ENCODE data around the gene RAC2. TPM values are rescaled to one million over a fixed set of nuclear protein-coding genes. Genes with fewer than 3 reads are reported as not detected.
A peak's percentile ranks its signal among the peaks of the same experiment; 100 is the strongest.

RAC2 gene
- total and polyA plus RNA-seq, 11 donors: 1.3 to 60.5 (median 3.8) TPM

DNA sequence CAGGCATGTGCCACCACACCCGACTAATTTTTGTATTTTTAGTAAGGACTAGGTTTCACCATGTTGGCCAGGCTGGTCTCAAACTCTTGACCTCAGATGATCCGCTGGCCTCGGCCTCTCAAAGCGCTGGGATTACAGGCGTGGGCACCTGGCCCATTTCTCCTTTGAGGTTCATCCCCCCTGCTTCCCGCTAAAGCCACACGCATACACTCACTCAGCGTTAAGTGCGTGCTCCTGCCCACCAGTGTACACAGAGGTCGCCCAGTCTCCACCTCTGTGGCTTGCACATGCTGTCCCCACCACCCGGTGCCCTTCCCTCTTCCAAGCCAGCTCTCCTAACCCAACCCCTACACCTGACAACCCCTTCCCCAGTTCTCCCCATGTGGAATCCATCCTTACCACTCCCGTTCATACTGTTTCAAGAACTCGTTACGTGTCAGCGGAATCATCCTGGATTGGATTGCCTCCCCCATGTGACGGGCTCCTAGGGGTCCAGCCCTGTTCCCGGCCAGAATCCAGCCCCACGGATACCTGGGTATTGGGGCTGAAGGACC, 22.6 kb upstream of the RAC2 start:
- Histone ChIP-seq H3K27ac (peak overlapping the region in 1 of 12 donors; percentile 94), H3K4me3 (peak overlapping the region in 9 of 12 donors; percentile 25 to 61 (median 44)), H3K9me3 (peaks cover 0 to 17% (median 12%) of the 10 kb centered on the region in 12 donors), H3K36me3 (no peaks in the 10 kb centered on the region), H3K27me3 (peaks cover 0 to 46% (median 5%) of the 10 kb centered on the region in 9 donors), H3K4me1 (peaks cover 0 to 49% (median 0%) of the 10 kb centered on the region in 12 donors)
- peak in 3 of 4 donors; percentile 11 to 21 (median 16) for ATAC-seq
- no peak for TF ChIP-seq POLR2A (IDR thresholded peaks at IDR 0.05)
- TF ChIP-seq, protein P1, sequence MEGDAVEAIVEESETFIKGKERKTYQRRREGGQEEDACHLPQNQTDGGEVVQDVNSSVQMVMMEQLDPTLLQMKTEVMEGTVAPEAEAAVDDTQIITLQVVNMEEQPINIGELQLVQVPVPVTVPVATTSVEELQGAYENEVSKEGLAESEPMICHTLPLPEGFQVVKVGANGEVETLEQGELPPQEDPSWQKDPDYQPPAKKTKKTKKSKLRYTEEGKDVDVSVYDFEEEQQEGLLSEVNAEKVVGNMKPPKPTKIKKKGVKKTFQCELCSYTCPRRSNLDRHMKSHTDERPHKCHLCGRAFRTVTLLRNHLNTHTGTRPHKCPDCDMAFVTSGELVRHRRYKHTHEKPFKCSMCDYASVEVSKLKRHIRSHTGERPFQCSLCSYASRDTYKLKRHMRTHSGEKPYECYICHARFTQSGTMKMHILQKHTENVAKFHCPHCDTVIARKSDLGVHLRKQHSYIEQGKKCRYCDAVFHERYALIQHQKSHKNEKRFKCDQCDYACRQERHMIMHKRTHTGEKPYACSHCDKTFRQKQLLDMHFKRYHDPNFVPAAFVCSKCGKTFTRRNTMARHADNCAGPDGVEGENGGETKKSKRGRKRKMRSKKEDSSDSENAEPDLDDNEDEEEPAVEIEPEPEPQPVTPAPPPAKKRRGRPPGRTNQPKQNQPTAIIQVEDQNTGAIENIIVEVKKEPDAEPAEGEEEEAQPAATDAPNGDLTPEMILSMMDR (IDR thresholded peaks at IDR 0.05): no peak
- 47 to 50% (median 48%) methylated on average over 18 of the region's 18 CpGs for WGBS, 4 donors
- intact Hi-C loops (cut with DNase I): loop anchor here in 2 of 10 donors (5.0 to 10.0 kb wide), 2 partner anchors 102 to 191 kb away; no protein-coding TSS in a partner anchor
- no peak for DNase-seq

DNA sequence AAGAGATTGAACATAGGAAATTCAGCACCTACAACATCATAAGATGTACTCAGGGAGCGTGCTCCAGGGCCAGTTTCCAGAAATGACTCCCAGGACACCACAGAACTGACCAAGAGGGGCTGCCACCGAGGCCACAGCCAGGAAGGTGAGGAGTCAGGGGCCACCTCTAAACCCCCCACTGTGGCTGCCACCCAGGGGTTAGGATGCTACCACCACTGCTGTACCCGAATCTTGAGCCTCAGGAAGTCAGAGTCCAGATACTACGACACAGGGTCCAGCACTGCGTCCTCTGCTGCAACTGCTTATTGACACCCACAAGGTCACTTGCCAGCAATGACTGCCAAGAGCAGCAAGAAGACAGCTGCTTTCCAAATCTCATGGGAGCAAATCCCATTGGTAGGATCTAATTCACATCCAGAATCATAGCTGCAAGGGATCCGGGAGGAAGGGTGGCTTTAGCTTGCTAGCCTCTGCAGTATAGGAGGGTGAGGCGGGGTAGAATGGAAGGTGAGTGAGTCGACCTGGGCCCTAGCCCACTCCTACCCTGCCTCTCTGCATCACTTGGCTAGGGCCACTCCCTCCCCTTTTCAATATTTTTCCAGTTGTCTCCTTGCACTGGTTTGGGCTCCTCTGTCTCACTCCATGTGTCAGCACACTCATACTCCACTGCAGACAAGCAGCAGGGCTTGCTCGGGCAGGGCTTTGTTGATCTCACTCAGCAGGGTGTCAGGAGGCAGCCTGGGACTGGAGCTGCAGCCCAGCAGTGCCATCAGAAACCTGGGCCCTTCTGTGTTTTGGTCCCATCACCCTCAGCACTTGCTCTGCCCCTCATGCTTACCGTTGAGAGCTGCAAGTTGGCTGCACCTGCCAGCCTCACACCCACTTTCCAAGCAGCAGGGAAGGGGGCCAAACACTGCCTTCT, 20.2 kb upstream of the RAC2 start:
- H3K36me3 ChIP-seq: no peaks in the 10 kb centered on the region
- H3K9me3 ChIP-seq: peaks cover 0 to 17% (median 12%) of the 10 kb centered on the region in 12 donors
- ATAC-seq (no peak), DNase-seq (no peak)
- no peak overlapping the region for H3K4me3 ChIP-seq
- 76 to 83% (median 82%) methylated on average over 10 of the region's 10 CpGs for WGBS, 4 donors
- no peak overlapping the region for H3K27ac ChIP-seq
- intact Hi-C loops (cut with DNase I): loop anchor here in 5 of 10 donors (2.0 to 10.0 kb wide), 4 partner anchors 99 to 717 kb away; no protein-coding TSS in a partner anchor
- H3K4me1 ChIP-seq: peaks cover 0 to 46% (median 2%) of the 10 kb centered on the region in 12 donors
- TF ChIP-seq, protein P1 (IDR thresholded peaks at IDR 0.05): no peak
- no peak for TF ChIP-seq POLR2A (IDR thresholded peaks at IDR 0.05)
- peaks cover 0 to 64% (median 13%) of the 10 kb centered on the region in 9 donors for H3K27me3 ChIP-seq

DNA sequence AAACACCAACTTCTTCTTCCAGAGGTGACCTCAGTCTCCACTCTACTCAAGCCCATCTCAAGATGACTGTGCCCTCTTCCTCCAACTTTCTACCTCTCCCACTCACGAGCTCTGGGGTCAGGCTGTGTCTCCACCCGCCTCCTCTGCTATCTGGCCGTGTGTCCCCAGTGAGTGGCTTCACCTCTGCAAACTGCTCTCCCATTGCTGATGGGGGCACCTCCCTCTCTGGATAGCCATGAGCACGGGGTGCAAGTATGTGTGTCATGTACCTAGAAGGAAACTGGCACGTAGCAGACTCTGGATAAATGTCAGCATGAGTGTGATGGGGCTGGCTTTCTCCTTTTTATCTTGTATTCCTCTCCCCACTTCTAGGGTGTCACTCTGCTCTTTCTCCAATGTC, 18.3 kb upstream of the RAC2 start:
- no peak for ATAC-seq
- Histone ChIP-seq H3K27ac (no peak overlapping the region), H3K27me3 (peaks cover 0 to 76% (median 22%) of the 10 kb centered on the region in 9 donors), H3K4me3 (no peak overlapping the region), H3K4me1 (peaks cover 0 to 29% (median 2%) of the 10 kb centered on the region in 12 donors), H3K9me3 (peaks cover 0 to 17% (median 12%) of the 10 kb centered on the region in 12 donors), H3K36me3 (no peaks in the 10 kb centered on the region)
- WGBS, 4 donors: 58 to 68% (median 64%) methylated on average over 5 of the region's 5 CpGs
- TF ChIP-seq POLR2A (IDR thresholded peaks at IDR 0.05): no peak
- DNase-seq: no peak
- intact Hi-C loops (cut with DNase I): loop anchor here in 4 of 10 donors (5.0 to 10.0 kb wide), 3 partner anchors 98 to 715 kb away; no protein-coding TSS in a partner anchor

DNA sequence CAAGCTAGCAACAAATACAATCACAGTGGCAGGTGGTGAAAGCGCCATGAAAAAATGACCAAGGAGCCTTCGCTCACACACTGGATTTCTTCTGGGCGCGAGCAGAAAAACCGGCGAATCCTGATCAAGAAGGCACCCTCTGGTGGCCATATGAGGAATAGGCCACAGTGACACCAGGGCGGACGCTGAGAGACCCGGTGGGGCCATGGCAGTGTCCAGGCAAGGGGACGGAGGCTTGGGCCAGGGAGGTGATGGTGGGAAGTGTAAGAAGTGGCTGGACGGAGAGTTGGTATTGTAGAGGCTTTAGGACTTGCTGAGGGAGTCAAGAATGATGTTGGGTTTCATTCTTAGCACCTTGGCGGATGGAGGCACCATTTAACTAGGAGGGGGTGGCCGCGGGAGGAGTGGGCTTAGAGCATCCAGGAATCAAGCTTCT, 16.9 kb upstream of the RAC2 start:
- Histone ChIP-seq H3K36me3 (no peaks in the 10 kb centered on the region), H3K9me3 (peaks cover 0 to 17% (median 12%) of the 10 kb centered on the region in 12 donors), H3K27me3 (peaks cover 4 to 76% (median 26%) of the 10 kb centered on the region in 9 donors), H3K4me1 (peaks cover 0 to 21% (median 2%) of the 10 kb centered on the region in 12 donors), H3K27ac (no peak overlapping the region), H3K4me3 (no peak overlapping the region)
- peak; percentile 37 to 78 (median 69) for ATAC-seq
- intact Hi-C loops (cut with DNase I): loop anchor here in 4 of 10 donors (1.0 to 10.0 kb wide), 4 partner anchors 96 to 714 kb away; no protein-coding TSS in a partner anchor
- peak; percentile 32 to 78 (median 57) for DNase-seq
- 24 to 28% (median 25%) methylated on average over 14 of the region's 14 CpGs for WGBS, 4 donors
- TF ChIP-seq POLR2A (IDR thresholded peaks at IDR 0.05): no peak
- TF ChIP-seq, protein P1 (IDR thresholded peaks at IDR 0.05): peak; percentile 69 to 93 (median 86)
